Sigmoid colon (tissue), 4 donors: ENCODE measurements around the gene TNRC18.

ENCODE experiments used
- EP300 ChIP-seq, 4 donors: sonication (generic); formaldehyde crosslinking; IDR thresholded peaks; one replicate each; pipeline ENCODE4 v1.6.1; 2017; ENCODE audit warnings: antibody characterized with exemption in 4 of 4
- POLR2A ChIP-seq, 2 donors: fragments of 450-650 bp; IDR thresholded peaks; one replicate each; pipeline ENCODE4 v1.6.1; 2016; ENCODE audit warnings: antibody characterized with exemption in 2 of 2, mild to moderate bottlenecking in 2 of 2, moderate library complexity in 2 of 2
- POLR2AphosphoS5 ChIP-seq, 4 donors: sonication (generic); formaldehyde crosslinking; IDR thresholded peaks; one replicate each; pipeline ENCODE4 v1.6.1; 2017; ENCODE audit warnings: antibody characterized with exemption in 4 of 4
- TF ChIP-seq, protein P1 (sequence below), 4 experiments: fragments of 450-650 bp in 3 of 4; fragments of 200-600 bp in 1 of 4; IDR thresholded peaks; one replicate each; pipeline ENCODE4 v1.5.1; 2016 to 2019; ENCODE audit warnings: antibody characterized with exemption in 4 of 4, mild to moderate bottlenecking in 3 of 4, moderate library complexity in 2 of 4

DNA sequence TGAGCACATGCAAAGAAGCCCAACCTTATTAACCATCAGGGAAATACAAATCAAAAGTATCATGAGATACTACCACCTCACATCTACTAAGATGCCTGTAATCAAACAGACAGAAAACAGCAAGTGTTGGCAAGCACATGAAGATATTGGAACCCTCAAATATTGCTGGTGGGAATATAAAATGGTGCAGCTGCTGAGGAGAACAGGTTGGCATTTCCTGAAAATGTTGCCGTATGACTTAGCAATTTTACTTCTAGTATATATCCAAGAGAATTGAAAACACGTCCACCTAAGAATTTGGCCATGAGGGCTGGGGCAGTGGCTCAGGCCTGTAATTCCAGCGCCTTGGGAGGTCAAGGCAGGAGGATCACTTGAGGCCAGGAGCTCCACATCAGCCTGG, 39.4 kb upstream of the TNRC18 start:
- TF ChIP-seq EP300 (IDR thresholded peaks at IDR 0.05) (no peak), POLR2A (IDR thresholded peaks at IDR 0.05) (no peak), POLR2AphosphoS5 (IDR thresholded peaks at IDR 0.05) (no peak)
- TF ChIP-seq, protein P1, sequence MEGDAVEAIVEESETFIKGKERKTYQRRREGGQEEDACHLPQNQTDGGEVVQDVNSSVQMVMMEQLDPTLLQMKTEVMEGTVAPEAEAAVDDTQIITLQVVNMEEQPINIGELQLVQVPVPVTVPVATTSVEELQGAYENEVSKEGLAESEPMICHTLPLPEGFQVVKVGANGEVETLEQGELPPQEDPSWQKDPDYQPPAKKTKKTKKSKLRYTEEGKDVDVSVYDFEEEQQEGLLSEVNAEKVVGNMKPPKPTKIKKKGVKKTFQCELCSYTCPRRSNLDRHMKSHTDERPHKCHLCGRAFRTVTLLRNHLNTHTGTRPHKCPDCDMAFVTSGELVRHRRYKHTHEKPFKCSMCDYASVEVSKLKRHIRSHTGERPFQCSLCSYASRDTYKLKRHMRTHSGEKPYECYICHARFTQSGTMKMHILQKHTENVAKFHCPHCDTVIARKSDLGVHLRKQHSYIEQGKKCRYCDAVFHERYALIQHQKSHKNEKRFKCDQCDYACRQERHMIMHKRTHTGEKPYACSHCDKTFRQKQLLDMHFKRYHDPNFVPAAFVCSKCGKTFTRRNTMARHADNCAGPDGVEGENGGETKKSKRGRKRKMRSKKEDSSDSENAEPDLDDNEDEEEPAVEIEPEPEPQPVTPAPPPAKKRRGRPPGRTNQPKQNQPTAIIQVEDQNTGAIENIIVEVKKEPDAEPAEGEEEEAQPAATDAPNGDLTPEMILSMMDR (IDR thresholded peaks at IDR 0.05), result no peak
